CD4-positive, alpha-beta T cell treated with Interleukin-1 beta for 1 hour (primary cell): ENCODE data around the gene MAG.

Source experiments
- DNase-seq, 2 donors: peaks; one replicate each; pipeline ENCODE4 v3.0.0-alpha.2; 2020 to 2022

The MAG gene

GRCh38 chr19:35299523-35300338, 7.8 kb downstream of the MAG start:
- DNase-seq = no peak

DNA sequence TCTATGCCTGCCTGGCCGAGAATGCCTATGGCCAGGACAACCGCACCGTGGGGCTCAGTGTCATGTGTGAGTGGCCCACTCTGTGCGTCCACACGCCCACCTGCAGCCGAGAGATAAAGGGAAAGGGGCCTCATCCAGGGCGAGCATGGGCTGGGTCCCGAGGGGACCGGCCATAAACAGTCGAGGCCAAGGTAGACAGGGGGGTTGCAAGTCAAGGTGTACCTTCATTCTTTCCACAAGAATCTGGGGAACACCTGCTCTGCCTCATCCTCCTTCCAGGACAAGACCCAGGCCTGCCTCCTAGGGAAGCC, 8.3 kb downstream of the MAG start:
- DNase-seq = no peak

DNA sequence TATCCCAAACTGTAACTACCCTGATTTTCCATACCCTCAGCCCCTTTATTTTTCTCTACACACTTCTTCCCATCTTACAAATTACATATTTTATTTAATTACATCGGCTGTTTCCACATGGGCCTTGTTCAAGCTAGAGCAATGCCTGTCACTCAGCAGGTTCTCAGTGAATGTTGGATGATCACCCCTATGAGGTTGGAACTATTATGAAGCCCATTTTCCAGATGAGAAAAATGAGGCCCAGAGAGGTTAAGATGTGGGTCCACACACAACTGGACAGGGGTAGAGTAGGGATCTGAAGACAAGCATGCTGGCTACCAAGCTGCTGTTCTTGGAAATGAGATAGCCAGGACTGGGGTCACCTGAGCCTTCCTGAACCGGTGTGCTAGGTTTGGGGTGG, 10.0 kb downstream of the MAG start:
- DNase-seq = no peak

GRCh38 chr19:35302446-35302845, 10.5 kb downstream of the MAG start:
- no peak for DNase-seq

- DNase-seq = no peak
Observed at GRCh38 chr19:35303357-35303915, 11.5 kb downstream of the MAG start.

GRCh38 chr19:35304036-35304435, 12.1 kb downstream of the MAG start:
- DNase-seq = no peak

DNA sequence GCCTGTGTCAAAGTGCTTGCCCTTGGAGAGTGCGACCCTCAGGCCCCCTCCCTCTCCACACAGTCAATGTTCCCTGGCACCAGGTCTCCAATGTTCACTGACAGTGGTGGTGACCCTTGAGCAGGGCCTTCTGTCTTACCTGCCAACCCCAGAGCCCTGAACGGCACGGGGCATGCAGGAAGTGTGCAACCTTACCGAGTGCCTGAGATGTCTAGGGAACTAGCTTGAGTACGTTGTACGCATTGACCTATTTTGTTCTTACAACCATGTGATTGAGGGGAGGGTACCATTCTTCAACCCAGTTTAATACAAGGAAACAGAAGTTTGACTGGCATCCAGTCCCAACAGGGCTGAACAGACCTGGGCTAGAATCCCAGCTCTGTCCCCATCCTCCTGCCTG, 13.2 kb downstream of the MAG start:
- no peak for DNase-seq

DNA sequence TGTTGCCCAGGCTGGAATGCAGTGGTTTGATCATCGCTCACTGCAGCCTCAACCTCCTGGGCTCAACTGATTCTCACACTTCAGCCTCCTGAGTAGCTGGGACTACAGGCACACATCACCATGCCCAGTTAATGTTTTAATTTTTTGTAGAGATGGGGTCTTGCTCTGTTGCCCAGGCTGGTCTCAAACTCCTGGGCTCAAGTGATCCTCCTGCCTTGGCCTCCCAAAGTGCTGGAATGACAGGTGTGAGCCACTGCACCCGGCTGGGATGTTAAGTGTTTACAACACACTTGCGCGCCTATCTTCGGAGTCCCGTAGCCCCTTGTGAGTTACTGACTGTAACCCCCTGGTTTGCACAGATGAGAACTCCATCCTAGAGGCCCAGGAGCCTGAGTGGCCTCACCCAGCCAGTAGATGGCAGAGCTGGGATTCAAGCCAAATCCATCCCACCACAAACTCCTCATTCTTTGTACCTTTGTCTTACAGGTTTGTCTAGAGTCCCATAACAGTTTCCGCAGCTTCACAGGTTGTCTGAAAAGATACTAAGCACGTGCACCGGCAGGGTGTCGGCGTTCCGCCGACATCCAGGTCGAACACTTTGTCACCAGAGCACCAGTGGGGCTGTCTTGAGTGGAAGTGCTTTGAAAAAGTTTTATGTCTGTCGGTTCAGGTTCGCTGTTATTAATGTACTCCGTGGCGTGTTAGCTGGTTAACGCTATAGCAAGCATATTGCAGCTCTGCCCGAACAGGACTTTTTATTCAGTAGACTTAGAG, 14.7 kb downstream of the MAG start:
- DNase-seq = no peak

GRCh38 chr19:35307931-35308330, 16.0 kb downstream of the MAG start:
- DNase-seq = no peak

DNA sequence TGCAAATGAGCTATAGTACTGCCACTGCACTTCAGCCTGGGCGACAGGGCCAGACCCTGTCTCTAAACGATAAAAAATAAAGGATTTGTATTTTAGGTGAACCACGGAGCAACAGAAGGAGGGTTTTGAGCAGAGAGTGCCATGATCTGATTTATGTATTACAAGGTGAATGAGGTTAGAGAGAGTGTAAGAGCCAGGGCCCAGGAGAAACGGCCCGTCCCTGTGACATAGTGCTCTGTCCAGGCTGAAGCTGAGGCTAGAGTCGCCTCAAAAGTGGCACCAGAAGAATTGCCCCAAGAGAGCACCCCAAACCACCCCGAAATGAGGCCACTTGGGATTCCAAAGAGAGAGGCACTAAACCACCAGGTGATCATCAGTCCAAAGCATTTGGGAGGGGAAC, 16.9 kb downstream of the MAG start:
- no peak for DNase-seq

DNA sequence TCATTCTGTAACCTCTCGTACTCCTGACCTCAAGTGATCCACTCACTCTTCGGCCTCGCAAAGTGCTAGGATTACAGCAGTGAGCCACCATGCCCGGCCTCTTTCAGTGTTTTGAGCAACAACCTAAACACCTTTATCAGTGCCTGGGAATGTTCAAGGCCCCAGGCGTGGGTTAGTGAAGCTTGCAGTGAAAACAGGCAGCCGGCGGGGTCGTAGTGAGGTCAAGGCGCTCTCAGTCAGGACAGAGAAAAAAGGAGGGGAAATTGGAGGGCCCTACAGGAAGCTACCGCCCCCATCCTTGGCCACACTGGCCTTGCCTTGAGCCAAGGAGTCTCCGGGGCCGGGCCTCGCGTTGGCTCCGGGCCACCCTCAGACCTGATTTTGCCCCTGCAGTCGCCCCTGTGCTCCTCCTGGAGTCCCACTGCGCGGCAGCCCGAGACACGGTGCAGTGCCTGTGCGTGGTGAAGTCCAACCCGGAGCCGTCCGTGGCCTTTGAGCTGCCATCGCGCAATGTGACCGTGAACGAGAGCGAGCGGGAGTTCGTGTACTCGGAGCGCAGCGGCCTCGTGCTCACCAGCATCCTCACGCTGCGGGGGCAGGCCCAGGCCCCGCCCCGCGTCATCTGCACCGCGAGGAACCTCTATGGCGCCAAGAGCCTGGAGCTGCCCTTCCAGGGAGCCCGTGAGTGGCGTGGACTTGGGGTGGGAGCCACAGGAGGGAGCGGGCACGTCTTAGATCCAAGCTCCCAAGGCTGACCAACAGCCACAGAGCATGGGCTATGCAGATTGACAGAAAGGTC, 17.7 kb downstream of the MAG start:
- DNase-seq = no peak

- DNase-seq = no peak
Observed at GRCh38 chr19:35310331-35310730, 18.4 kb downstream of the MAG start.

DNA sequence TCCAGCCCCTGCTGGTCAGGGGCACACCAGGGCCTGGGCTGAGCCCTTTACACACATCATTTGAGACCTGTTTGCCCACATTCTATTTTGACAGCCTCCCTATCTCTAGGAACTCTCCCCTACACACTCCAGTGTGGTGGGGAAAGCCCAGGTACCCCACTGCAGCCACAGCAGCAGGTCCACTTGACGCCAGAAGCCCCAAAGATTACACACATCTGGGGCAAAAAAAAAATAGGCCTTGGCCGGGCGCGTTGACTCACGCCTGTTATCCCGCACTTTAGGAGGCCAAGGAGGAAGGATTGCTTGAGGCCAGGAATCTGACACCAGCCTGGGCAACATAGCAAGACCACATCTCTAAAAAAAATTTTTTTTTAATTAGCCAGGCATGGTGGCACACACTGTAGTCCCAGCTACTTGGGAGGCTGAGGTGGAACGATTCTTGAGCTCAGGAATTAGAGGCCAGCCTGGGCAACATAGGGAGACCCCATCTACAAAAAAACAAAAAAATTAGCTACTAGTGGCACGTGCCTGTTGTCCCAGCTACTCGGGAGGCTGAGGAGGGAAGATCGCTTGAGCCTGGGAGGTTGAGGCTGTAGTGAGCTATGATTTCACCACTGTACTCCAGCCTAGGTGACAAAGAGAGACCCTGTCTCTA, 19.0 kb downstream of the MAG start:
- DNase-seq = no peak

- no peak for DNase-seq
Observed at GRCh38 chr19:35311901-35312665, 20.1 kb downstream of the MAG start.

GRCh38 chr19:35313587-35313986, 21.6 kb downstream of the MAG start:
- DNase-seq = no peak

GRCh38 chr19:35314031-35314430, 22.1 kb downstream of the MAG start:
- DNase-seq = no peak

DNA sequence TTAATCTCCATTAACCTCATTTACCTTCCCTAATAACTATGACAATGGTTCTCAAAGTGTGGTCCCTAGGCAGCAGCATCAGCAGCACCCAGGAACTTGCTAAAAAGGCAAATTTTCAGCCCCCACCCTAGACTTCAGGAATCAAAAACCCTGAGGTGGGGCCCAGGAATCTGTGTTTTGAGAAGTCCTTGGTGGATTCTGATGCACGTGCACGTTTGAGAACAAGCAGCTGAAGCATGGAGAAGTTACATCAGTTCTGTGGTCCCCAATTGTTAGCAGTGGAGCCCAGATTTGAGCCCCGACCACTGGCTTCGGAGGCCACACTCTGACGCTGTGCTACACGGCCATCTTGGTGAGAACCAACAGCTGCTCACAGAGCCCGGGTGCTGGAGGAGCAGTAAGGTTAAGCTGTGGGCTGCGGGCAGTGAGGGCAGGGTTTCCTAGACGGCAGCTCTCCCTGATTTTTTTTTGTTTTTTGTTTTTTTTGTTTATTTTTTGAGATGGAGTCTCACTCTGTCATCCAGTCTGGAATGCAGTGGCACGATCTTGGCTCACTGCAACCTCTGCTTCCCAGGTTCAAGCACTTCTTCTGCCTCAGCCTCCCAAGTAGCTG, 23.0 kb downstream of the MAG start:
- no peak for DNase-seq

DNA sequence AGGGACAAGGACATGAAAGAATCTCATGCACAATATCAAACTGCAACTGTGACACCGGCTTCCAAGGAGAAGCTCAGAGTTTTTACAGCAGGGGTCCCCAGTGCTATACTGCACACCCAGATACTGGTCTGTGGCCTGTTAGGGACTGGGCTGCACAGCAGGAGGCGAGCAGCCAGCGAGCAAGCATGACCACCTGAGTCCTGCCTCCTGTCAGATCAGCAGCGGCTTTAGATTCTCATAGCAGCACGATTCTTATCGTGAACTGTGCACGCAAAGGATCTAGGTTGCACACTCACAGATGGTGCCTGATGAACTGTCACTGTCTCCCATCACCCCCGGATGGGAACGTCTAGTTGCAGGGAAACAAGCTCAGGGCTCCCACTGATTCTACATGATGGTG, 23.9 kb downstream of the MAG start:
- DNase-seq = no peak

DNA sequence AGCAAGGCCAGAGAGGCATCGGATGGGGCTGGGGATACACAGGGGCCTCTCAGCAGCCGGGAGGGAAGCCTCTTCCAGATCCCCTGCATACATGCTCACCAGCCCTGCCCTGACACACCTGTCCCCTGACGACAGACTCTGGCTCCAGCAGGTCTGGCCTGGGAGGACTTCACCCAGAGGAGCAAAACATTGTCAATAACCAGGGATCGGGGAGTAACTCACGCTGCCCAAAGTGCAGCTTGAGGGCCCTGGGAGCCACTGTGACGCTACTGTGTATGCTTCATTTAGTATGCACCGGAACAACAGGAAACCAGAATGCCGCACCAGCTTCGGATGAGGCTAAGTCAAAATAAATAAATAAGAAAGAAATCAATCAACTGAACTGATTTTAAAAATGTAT, 24.6 kb downstream of the MAG start:
- no peak for DNase-seq

DNA sequence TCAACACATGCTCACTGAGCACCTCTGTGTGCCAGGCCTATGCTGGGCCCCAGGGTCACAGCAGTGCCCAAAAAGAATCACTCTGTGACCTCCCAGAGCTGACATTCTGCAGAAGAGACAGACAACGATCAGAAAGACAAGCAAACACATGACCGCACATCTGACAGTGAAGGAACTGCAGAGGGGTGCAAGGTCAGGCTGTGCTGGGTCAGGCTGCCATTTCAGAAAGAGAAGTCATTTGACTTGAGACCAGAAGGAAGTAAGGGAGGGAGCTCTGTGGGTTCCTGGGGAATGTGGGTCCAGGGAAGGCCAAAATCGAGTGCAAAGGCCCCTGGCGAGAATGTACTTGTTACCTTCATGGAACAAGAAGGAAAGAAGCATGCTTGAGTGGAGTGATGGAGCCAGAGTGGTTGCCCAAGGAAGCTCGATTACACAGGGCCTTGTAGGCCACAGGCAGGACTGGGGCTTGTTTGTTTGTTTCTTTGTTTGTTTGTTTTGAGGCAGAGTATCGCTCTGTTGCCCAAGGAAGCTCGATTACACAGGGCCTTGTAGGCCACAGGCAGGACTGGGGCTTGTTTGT, 25.6 kb downstream of the MAG start:
- DNase-seq = no peak
